Naive thymus-derived CD4-positive, alpha-beta T cell (primary cell): Measurements from ENCODE around the gene MFAP1. TPM values are rescaled to one million over a fixed set of nuclear protein-coding genes. Genes with fewer than 3 reads are reported as not detected.
A peak's percentile ranks its signal among the peaks of the same experiment; 100 is the strongest.
"Not testable (repeated sequence)": the region's sequence is repeated elsewhere in the genome, so short reads cannot be mapped to it uniquely, and the experiment has no call there.

Experiments
- ATAC-seq: fragments of 150-1000 bp; cut with Tn5 transposase; 2 replicates; pipeline ENCODE4 v1.10.0; 2021; ENCODE audit warnings: mild to moderate bottlenecking, moderate library complexity
- CTCF ChIA-PET: fragments of 350-600 bp; sonication (Branson Sonifier 250); formaldehyde crosslinking; loops from one replicate; lab custom pipeline; 2021; ENCODE audit warnings: antibody characterized with exemption; lab: Charles Lee
- POLR2A ChIA-PET: fragments of 350-600 bp; sonication (Branson Sonifier 250); formaldehyde crosslinking; loops from one replicate; lab custom pipeline; 2021; ENCODE audit warnings: antibody characterized with exemption, inconsistent platforms; lab: Charles Lee
- DNase-seq, 9 donors: peaks; one replicate each; pipeline versions ENCODE4 v3.0.0 to v3.0.0-alpha.2; 2020 to 2022; ENCODE audit warnings: mixed read lengths in 1 of 9
- H3K27ac ChIP-seq: one replicate; pipeline ENCODE4 v1.7.0; 2013; ENCODE audit warnings: mild to moderate bottlenecking, low read depth, low read length, moderate library complexity
- H3K27me3 ChIP-seq, 2 donors: one replicate each; pipeline ENCODE4 v1.7.0; 2013; ENCODE audit warnings: low read length in 2 of 2, mild to moderate bottlenecking in 2 of 2, moderate library complexity in 2 of 2; ENCODE audit not compliant: control insufficient read depth in 2 of 2, insufficient read depth in 2 of 2
- H3K36me3 ChIP-seq, 3 experiments: 1 replicate in 2 of 3; 2 replicates in 1 of 3; pipeline ENCODE4 v1.7.0; 2013; ENCODE audit warnings: low read length in 3 of 3, mild to moderate bottlenecking in 3 of 3, moderate library complexity in 1 of 3; ENCODE audit not compliant: insufficient read depth in 3 of 3, control insufficient read depth in 2 of 3
- H3K4me1 ChIP-seq, 2 donors: one replicate each; pipeline ENCODE4 v1.7.0; 2013; ENCODE audit warnings: low read length in 2 of 2, mild to moderate bottlenecking in 2 of 2, moderate library complexity in 1 of 2; ENCODE audit not compliant: control insufficient read depth in 2 of 2, insufficient read depth in 2 of 2
- H3K4me3 ChIP-seq: 2 replicates; pipeline ENCODE4 v1.7.0; 2013; ENCODE audit warnings: mild to moderate bottlenecking, low read length
- H3K9me3 ChIP-seq, 3 experiments: 1 replicate in 2 of 3; 2 replicates in 1 of 3; pipeline ENCODE4 v1.7.0; 2013; ENCODE audit warnings: low read length in 3 of 3; ENCODE audit not compliant: control insufficient read depth in 2 of 3
- H3K27ac Mint-ChIP-seq, 9 donors: one replicate each; pipeline ENCODE4 v1.8.0; 2020 to 2022; ENCODE audit warnings: mixed read lengths in 9 of 9, mild to moderate bottlenecking in 8 of 9, moderate library complexity in 5 of 9, inconsistent platforms in 2 of 9
- H3K27me3 Mint-ChIP-seq, 5 donors: one replicate each; pipeline ENCODE4 v1.8.0; 2021 to 2022; ENCODE audit warnings: mixed read lengths in 5 of 5, mild to moderate bottlenecking in 1 of 5
- H3K36me3 Mint-ChIP-seq, 5 donors: one replicate each; pipeline ENCODE4 v1.8.0; 2020 to 2022; ENCODE audit warnings: mixed read lengths in 5 of 5, mild to moderate bottlenecking in 3 of 5, inconsistent platforms in 1 of 5
- H3K4me1 Mint-ChIP-seq, 7 donors: one replicate each; pipeline ENCODE4 v1.8.0; 2020 to 2022; ENCODE audit warnings: mixed read lengths in 7 of 7, mild to moderate bottlenecking in 3 of 7, inconsistent platforms in 1 of 7
- H3K4me3 Mint-ChIP-seq, 10 donors: one replicate each; pipeline ENCODE4 v1.8.0; 2020 to 2022; ENCODE audit warnings: mild to moderate bottlenecking in 10 of 10, mixed read lengths in 10 of 10, moderate library complexity in 6 of 10, inconsistent platforms in 2 of 10
- H3K9me3 Mint-ChIP-seq, 11 donors: one replicate each; pipeline ENCODE4 v1.8.0; 2020 to 2022; ENCODE audit warnings: mixed read lengths in 11 of 11, mild to moderate bottlenecking in 4 of 11, inconsistent platforms in 1 of 11, moderate library complexity in 1 of 11
- intact Hi-C, 2 donors: fragments of 100-400 bp; cut with micrococcal nuclease; formaldehyde crosslinking; loops; one replicate each; pipeline ENCODE4 v1.15.1; 2023
- polyA plus RNA-seq, 2 donors: library from polyadenylated mRNA; unstranded; fragments of 300-500 nt; fragmentation: Illumina TruSeq; gene quantifications; one replicate each; pipeline ENCODE4 v1.2.3, GENCODE V29; 2021
- total RNA-seq, 6 experiments: library from RNA in 5 of 6; stranded (reverse) in 5 of 6; gene quantifications; 1 replicate in 5 of 6; 2 replicates in 1 of 6; pipeline ENCODE4 v1.2.3 and lab custom pipeline; 2021 to 2026

Gene MFAP1
- total and polyA plus RNA-seq, 7 experiments from 2014 or later = 8.1 to 37.3 (median 21.8) TPM

- Mint-ChIP-seq H3K4me1 (peaks cover 26 to 43% (median 39%) of the 10 kb centered on the region in 7 donors), H3K36me3 (peaks cover 0 to 24% (median 8%) of the 10 kb centered on the region in 5 donors), H3K27ac (peak overlapping the region in 4 of 9 donors; percentile 8 to 75 (median 42)), H3K4me3 (peak overlapping the region in 1 of 10 donors; percentile 67)
- H3K9me3 Mint-ChIP-seq, intact Hi-C loops, DNase-seq, H3K27me3 Mint-ChIP-seq, H3K4me1 ChIP-seq, ATAC-seq, H3K27me3 ChIP-seq, H3K4me3 ChIP-seq, H3K36me3 ChIP-seq, H3K27ac ChIP-seq, H3K9me3 ChIP-seq: not testable (repeated sequence)
- ChIA-PET CTCF (interaction anchor here (0.5 to 0.8 kb wide), 2 partner anchors 666 to 746 kb away, joined by 3 to 4 read pairs; no protein-coding TSS in a partner anchor), POLR2A (interaction anchor here (1.1 kb wide), 1 partner anchor 38 kb away, joined by 5 read pairs; no protein-coding TSS in a partner anchor)
These were observed 7.1 kb upstream of the MFAP1 start for GRCh38 chr15:43831519-43832052.

GRCh38 chr15:43830691-43831275, 6.3 kb upstream of the MFAP1 start:
- H3K4me1 Mint-ChIP-seq = peaks cover 26 to 50% (median 46%) of the 10 kb centered on the region in 7 donors
- H3K36me3 ChIP-seq, H3K9me3 Mint-ChIP-seq, H3K9me3 ChIP-seq, H3K27me3 Mint-ChIP-seq, DNase-seq, CTCF ChIA-PET, intact Hi-C loops, ATAC-seq, H3K4me3 ChIP-seq, H3K27me3 ChIP-seq, H3K27ac ChIP-seq: not testable (repeated sequence)
- peak overlapping the region in 1 of 10 donors; percentile 25 for H3K4me3 Mint-ChIP-seq
- peaks cover 14 to 15% of the 10 kb centered on the region in 2 donors for H3K4me1 ChIP-seq
- POLR2A ChIA-PET = interaction anchor here (1.1 kb wide), 1 partner anchor 38 kb away, joined by 5 read pairs; no protein-coding TSS in a partner anchor
- peak overlapping the region in 2 of 9 donors; percentile 18 to 21 for H3K27ac Mint-ChIP-seq
- H3K36me3 Mint-ChIP-seq = peaks cover 0 to 22% (median 8%) of the 10 kb centered on the region in 5 donors

DNA sequence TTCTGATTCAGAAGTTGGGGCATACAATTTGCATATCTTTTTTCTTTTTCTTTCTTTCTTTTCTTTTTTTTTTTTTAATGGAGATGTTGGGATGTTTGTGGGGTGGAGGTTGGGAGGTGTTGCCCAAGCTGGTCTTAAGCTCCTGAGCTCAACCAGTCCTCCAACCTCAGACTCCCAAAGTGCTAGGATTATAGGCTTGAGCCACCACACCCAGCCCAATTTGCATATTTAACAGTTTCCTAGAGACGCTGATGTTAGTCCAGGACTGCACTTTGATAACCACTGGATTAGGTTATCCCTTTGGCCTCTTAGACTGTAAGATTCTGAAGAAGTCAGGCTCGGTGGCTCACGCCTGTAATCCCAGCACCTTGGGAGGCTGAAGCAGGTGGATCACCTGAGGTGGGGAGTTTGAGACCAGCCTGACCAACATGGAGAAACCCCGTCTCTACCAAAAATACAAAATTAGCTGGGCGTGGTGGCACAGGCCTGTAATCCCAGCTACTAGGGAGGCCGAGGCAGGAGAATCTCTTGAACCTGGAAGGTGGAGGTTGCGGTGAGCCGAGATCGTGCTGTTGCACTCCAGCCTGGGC, 5.6 kb upstream of the MFAP1 start:
- intact Hi-C loops = loop anchor here (10.0 kb wide), 2 partner anchors 895 to 1555 kb away; partner anchors contain the start of genes GANC (in 1 of the 2) and TMEM87A (in 1 of the 2)
- peak overlapping the region in 2 of 10 donors; percentile 5 to 24 for H3K4me3 Mint-ChIP-seq
- H3K27ac Mint-ChIP-seq = peak overlapping the region in 5 of 9 donors; percentile 18 to 84 (median 43)
- H3K4me1 ChIP-seq = peaks cover 14 to 16% of the 10 kb centered on the region in 2 donors
- H3K9me3 Mint-ChIP-seq, H3K36me3 ChIP-seq, DNase-seq, H3K4me3 ChIP-seq, H3K27ac ChIP-seq, H3K27me3 ChIP-seq, CTCF ChIA-PET, POLR2A ChIA-PET, H3K27me3 Mint-ChIP-seq, H3K9me3 ChIP-seq, ATAC-seq: not testable (repeated sequence)
- H3K4me1 Mint-ChIP-seq = peaks cover 26 to 53% (median 46%) of the 10 kb centered on the region in 7 donors
- H3K36me3 Mint-ChIP-seq = peaks cover 0 to 19% (median 3%) of the 10 kb centered on the region in 5 donors

- Mint-ChIP-seq H3K4me1 (peaks cover 32 to 68% (median 52%) of the 10 kb centered on the region in 7 donors), H3K4me3 (peak overlapping the region; percentile 85 to 98 (median 91)), H3K9me3 (no peaks in the 10 kb centered on the region), H3K27me3 (no peaks in the 10 kb centered on the region), H3K27ac (peak overlapping the region; percentile 48 to 94 (median 88)), H3K36me3 (peaks cover 0 to 20% (median 0%) of the 10 kb centered on the region in 5 donors)
- ATAC-seq (no peak), DNase-seq (peak in 2 of 9 donors; percentile 16 to 20)
- ChIA-PET POLR2A (interaction anchor here (1.1 to 2.2 kb wide), 6 partner anchors 27 to 77 kb away, joined by 3 to 17 read pairs (median 4); partner anchors contain the start of genes ELL3, HYPK, SERF2 and SERINC4), CTCF (interaction anchor here (0.5 kb wide), 1 partner anchor 51 kb away, joined by 3 read pairs; the partner anchor contains the start of gene ELL3)
- H3K4me1 ChIP-seq = peaks cover 21 to 25% of the 10 kb centered on the region in 2 donors
- H3K4me3 ChIP-seq = peak overlapping the region; percentile 54
- no peaks in the 10 kb centered on the region for H3K27me3 ChIP-seq
- peak overlapping the region; percentile 73 for H3K27ac ChIP-seq
- peaks cover 0 to 4% (median 0%) of the 10 kb centered on the region in 3 experiments for H3K36me3 ChIP-seq
- H3K9me3 ChIP-seq = no peaks in the 10 kb centered on the region
- intact Hi-C loops = loop anchor here (10.0 kb wide), 2 partner anchors 897 to 1553 kb away; partner anchors contain the start of genes GANC (in 1 of the 2) and TMEM87A (in 1 of the 2)
These were observed 3.7 kb upstream of the MFAP1 start for GRCh38 chr15:43828061-43828657.

DNA sequence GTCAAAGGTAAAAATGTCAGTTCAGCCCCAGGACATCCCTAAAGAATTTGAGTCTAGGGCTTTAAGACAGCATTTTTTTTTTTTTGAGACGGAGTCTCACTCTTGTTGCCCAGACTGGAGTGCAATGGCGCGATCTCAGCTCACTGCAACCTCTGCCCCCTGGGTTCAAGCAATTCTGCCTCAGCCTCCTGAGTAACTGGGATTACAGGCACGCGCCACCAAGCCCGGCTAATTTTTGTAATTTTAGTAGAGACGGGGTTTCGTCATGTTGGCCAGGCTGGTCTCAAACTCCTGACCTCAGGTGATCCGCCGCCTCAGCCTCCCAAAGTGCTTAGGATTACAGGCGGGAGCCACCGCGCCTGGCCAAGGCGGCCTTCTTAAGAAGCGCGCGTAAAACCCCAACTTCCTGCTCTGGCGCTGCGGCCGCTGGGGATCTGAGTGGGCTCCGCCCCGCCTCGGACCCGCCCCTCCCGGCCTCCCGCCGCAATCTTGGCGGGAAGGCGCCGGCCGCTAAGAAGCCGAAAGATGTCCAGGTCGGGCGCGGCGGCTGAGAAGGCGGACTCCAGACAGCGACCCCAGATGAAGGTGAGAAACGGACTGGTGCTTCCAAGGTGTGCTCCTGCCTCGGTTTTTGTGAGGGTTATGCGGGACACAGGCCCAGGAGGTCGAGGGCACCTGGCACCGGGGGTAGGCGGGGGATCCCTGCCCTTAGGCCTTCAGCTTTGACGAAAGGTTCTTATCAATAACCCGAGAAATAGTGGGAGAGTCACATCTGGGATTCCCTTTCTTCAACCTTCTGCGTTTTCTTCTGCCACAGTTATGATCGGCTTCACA, 2.2 kb upstream of the MFAP1 start, which contains the start of gene WDR76:
Gene WDR76 (plus strand): TSS at position 495 of the 834 bp plus-strand sequence. CDS start 31 bp downstream, at position 526.
- H3K9me3 ChIP-seq = no peaks in the 10 kb centered on the region
- H3K4me3 ChIP-seq = peak within 1 kb of the TSS; percentile 54
- ATAC-seq = peak; percentile 78
- Mint-ChIP-seq H3K4me3 (peak within 1 kb of the TSS; percentile 85 to 98 (median 91)), H3K27me3 (no peaks in the 10 kb centered on the region), H3K27ac (peak within 1 kb of the TSS; percentile 48 to 94 (median 88)), H3K9me3 (no peaks in the 10 kb centered on the region), H3K4me1 (peaks cover 30 to 73% (median 55%) of the 10 kb centered on the region in 7 donors), H3K36me3 (peaks cover 0 to 18% (median 0%) of the 10 kb centered on the region in 5 donors)
- H3K27me3 ChIP-seq = no peaks in the 10 kb centered on the region
- peaks cover 0 to 4% (median 0%) of the 10 kb centered on the region in 3 experiments for H3K36me3 ChIP-seq
- H3K27ac ChIP-seq = peak within 1 kb of the TSS; percentile 73
- peaks cover 29% of the 10 kb centered on the region in 2 donors for H3K4me1 ChIP-seq
- intact Hi-C loops = loop anchor here (2.0 to 10.0 kb wide), 3 partner anchors 710 to 1552 kb away; partner anchors contain the start of genes EIF3J (in 1 of the 2), GANC (in 1 of the 2) and TMEM87A (in 1 of the 2)
- DNase-seq = peak; percentile 38 to 84 (median 48)
- ChIA-PET CTCF (no interaction called here), POLR2A (interaction anchor here (0.5 to 4.5 kb wide), 9 partner anchors 10 to 567 kb away, joined by 3 to 42 read pairs (median 4); partner anchors contain the start of genes ELL3, HYPK, SERF2 and SERINC4)
